PFSK-1 (cell line): ENCODE results near the gene XXYLT1.

Source experiments
- POLR2AphosphoS5 ChIP-seq: IDR thresholded peaks from 2 replicates; pipeline ENCODE4 v1.6.1; 2012; ENCODE audit warnings: low read depth, mild to moderate bottlenecking, control low read depth, low read length, moderate library complexity
- TAF1 ChIP-seq: IDR thresholded peaks from 2 replicates; pipeline ENCODE4 v1.6.1; 2012; ENCODE audit warnings: low read length, control low read depth, borderline replicate concordance; ENCODE audit not compliant: insufficient read depth

DNA sequence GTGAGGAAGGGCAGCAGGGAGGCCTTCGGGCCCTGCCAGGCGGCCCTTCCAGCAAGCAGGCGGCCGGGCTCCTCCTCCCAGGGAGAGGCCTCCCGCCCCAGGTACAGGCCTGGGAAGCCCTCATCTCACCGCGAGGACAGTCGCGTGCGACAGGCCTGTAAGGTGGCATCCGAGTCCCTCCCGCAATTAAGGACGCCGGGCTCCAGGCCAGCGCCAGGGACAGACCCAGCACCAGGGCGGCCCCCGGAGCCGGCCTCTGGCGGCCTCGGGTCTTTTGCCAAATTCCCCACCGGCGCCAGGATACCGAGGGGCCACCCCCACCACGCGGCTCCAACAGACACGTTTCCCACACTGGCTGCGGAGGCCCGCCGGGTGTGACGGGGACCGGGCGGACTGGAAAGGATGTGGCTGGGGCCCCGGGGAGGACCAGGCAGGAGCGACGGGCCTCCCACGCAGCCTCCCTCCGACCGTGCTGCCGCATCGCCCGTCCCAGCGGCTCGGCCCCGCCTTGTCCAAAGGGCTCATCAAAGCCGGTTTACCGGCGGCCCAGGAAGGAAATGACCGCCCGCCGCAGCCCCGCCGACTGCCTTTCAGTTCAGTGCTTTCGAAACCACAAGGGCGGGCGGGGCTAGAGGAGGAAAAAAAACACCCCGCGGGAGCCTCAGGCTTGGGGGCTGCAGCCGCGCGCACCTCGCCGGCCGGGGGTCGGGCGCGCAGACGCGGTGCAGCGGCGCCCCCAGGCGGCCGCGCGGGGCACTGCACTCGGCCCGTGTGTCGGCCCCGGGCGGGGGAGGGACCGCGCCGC lies 11.3 kb downstream of the XXYLT1 start:
- TF ChIP-seq POLR2AphosphoS5 (no peak), TAF1 (no peak)
